Sigmoid colon (tissue), 7 donors: ENCODE data around the gene PSORS1C1. TPM values are rescaled to one million over a fixed set of nuclear protein-coding genes. Genes with fewer than 3 reads are reported as not detected.

Experiments
- DNase-seq: peaks from one replicate; pipeline ENCODE4 v3.0.0-alpha.2; 2019
- H3K27ac ChIP-seq, 4 donors: fragments of 200-600 bp; sonication (generic); one replicate each; pipeline ENCODE4 v1.5.1; 2016 to 2019; ENCODE audit warnings: mild to moderate bottlenecking in 1 of 4
- H3K27me3 ChIP-seq, 3 donors: fragments of 200-600 bp; sonication (generic); one replicate each; pipeline ENCODE4 v1.5.1; 2019; ENCODE audit warnings: mild to moderate bottlenecking in 1 of 3
- H3K36me3 ChIP-seq, 4 donors: fragments of 200-600 bp; sonication (generic); one replicate each; pipeline ENCODE4 v1.5.1; 2016 to 2019
- H3K4me1 ChIP-seq, 4 donors: fragments of 200-600 bp; sonication (generic); one replicate each; pipeline ENCODE4 v1.5.1; 2017 to 2019
- H3K4me3 ChIP-seq, 4 donors: fragments of 200-600 bp; sonication (generic); one replicate each; pipeline ENCODE4 v1.5.1; 2017 to 2019; ENCODE audit warnings: mild to moderate bottlenecking in 2 of 4, moderate library complexity in 1 of 4
- H3K9me3 ChIP-seq, 4 donors: fragments of 200-600 bp in 3 of 4; sonication (generic) in 3 of 4; one replicate each; pipeline versions ENCODE4 v1.5.1 to v1.6.1; 2013 to 2019
- EP300 ChIP-seq, 4 donors: sonication (generic); formaldehyde crosslinking; IDR thresholded peaks; one replicate each; pipeline ENCODE4 v1.6.1; 2017; ENCODE audit warnings: antibody characterized with exemption in 4 of 4
- POLR2A ChIP-seq, 2 donors: fragments of 450-650 bp; IDR thresholded peaks; one replicate each; pipeline ENCODE4 v1.6.1; 2016; ENCODE audit warnings: antibody characterized with exemption in 2 of 2, mild to moderate bottlenecking in 2 of 2, moderate library complexity in 2 of 2
- POLR2AphosphoS5 ChIP-seq, 4 donors: sonication (generic); formaldehyde crosslinking; IDR thresholded peaks; one replicate each; pipeline ENCODE4 v1.6.1; 2017; ENCODE audit warnings: antibody characterized with exemption in 4 of 4
- WGBS, 2 donors: extraction: QIAGEN DNeasy Blood & Tissue Kit; methylation state at CpG; one replicate each; pipeline ENCODE4 v1.1.7; 2013; 5-methylcytosine and 5-hydroxymethylcytosine counted together
- intact Hi-C: fragments of 100-400 bp; cut with DNase I; formaldehyde crosslinking; loops from one replicate; pipeline ENCODE4 v1.15.1; 2023
- polyA plus RNA-seq, 3 donors: library from polyadenylated mRNA; stranded (reverse); fragments of 200-250 nt; gene quantifications; one replicate each; pipeline ENCODE4 v1.2.3, GENCODE V29; 2013
- total RNA-seq, 4 donors: library from RNA; depleted of rRNA; stranded (reverse); fragments of >200 nt; gene quantifications; one replicate each; pipeline ENCODE4 v1.1.0, GENCODE V29; 2016
- TF ChIP-seq, protein P1 (sequence below), 4 experiments: fragments of 450-650 bp in 3 of 4; fragments of 200-600 bp in 1 of 4; IDR thresholded peaks; one replicate each; pipeline ENCODE4 v1.5.1; 2016 to 2019; ENCODE audit warnings: antibody characterized with exemption in 4 of 4, mild to moderate bottlenecking in 3 of 4, moderate library complexity in 2 of 4
- donor health status: healthy with polysubstance abuse.
- donor health status: Bipolar disorder and iron deficiency.
- donor health status: healthy.

The PSORS1C1 gene
- total and polyA plus RNA-seq, 7 donors = 0.49 to 33.3 (median 2.7) TPM

DNA sequence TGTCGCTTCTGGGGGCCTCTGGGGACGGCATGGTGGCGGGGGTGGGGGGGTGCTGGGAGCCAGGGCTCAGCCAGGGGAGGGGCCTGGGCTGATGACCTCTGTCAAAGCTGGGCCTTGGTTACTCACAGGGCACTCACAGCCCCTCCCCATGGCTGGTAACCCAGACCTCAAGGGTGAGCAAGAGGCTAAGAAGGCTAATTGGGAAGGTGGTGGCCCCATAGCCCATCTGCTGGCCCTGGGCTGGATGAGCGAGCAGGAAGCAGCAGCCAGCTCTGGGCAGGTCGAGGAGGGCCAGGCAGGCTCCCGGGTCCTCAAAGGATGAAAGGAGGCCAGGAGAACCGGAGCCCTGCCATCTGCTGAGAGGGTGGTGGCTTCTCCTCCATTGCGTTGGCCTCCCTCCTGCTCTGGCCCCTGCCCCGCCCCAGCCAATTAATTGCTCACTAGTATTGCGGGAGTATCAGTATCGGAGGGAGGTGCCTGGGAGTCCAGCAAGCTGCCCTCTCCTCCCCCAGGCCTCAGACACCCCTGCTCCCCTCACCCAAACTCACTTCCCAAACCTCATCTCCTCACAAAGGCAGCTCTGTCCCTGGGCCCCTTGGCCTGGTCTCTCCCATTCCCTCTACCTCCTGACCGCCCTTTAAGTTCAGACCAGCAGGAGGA lies 6.7 kb downstream of the PSORS1C1 start:
- no peak for DNase-seq
- no peaks in the 10 kb centered on the region for H3K36me3 ChIP-seq
- peak overlapping the region in 1 of 4 donors; percentile 56 for H3K27ac ChIP-seq
- TF ChIP-seq, protein P1, sequence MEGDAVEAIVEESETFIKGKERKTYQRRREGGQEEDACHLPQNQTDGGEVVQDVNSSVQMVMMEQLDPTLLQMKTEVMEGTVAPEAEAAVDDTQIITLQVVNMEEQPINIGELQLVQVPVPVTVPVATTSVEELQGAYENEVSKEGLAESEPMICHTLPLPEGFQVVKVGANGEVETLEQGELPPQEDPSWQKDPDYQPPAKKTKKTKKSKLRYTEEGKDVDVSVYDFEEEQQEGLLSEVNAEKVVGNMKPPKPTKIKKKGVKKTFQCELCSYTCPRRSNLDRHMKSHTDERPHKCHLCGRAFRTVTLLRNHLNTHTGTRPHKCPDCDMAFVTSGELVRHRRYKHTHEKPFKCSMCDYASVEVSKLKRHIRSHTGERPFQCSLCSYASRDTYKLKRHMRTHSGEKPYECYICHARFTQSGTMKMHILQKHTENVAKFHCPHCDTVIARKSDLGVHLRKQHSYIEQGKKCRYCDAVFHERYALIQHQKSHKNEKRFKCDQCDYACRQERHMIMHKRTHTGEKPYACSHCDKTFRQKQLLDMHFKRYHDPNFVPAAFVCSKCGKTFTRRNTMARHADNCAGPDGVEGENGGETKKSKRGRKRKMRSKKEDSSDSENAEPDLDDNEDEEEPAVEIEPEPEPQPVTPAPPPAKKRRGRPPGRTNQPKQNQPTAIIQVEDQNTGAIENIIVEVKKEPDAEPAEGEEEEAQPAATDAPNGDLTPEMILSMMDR (IDR thresholded peaks at IDR 0.05) = no peak
- no peak for TF ChIP-seq POLR2A (IDR thresholded peaks at IDR 0.05)
- TF ChIP-seq POLR2AphosphoS5 (IDR thresholded peaks at IDR 0.05) = no peak
- no peak for TF ChIP-seq EP300 (IDR thresholded peaks at IDR 0.05)
- no peaks in the 10 kb centered on the region for H3K27me3 ChIP-seq
- WGBS, 2 donors = 80 to 92% methylated on average over 12 of the region's 12 CpGs
- H3K4me3 ChIP-seq = no peak overlapping the region
- intact Hi-C loops = no loop called here
- peaks cover 0 to 41% (median 30%) of the 10 kb centered on the region in 4 donors for H3K4me1 ChIP-seq
- H3K9me3 ChIP-seq = no peaks in the 10 kb centered on the region

GRCh38 chr6:31122791-31123706 lies 8.4 kb downstream of the PSORS1C1 start:
- Histone ChIP-seq H3K36me3 (no peaks in the 10 kb centered on the region), H3K4me1 (peaks cover 0 to 29% (median 22%) of the 10 kb centered on the region in 4 donors), H3K27me3 (no peaks in the 10 kb centered on the region), H3K27ac (peak overlapping the region; percentile 51 to 72 (median 58)), H3K9me3 (no peaks in the 10 kb centered on the region), H3K4me3 (no peak overlapping the region)
- TF ChIP-seq, protein P1 (IDR thresholded peaks at IDR 0.05) = no peak
- TF ChIP-seq POLR2AphosphoS5 (IDR thresholded peaks at IDR 0.05) = peak in 1 of 4 donors; percentile 44
- intact Hi-C loops = no loop called here
- 45 to 58% methylated on average over 16 of the region's 16 CpGs for WGBS, 2 donors
- DNase-seq = peak; percentile 89

- Histone ChIP-seq H3K27ac (no peak overlapping the region), H3K9me3 (no peaks in the 10 kb centered on the region)
Measured at GRCh38 chr6:31125162-31125561, 10.6 kb downstream of the PSORS1C1 start.

DNA sequence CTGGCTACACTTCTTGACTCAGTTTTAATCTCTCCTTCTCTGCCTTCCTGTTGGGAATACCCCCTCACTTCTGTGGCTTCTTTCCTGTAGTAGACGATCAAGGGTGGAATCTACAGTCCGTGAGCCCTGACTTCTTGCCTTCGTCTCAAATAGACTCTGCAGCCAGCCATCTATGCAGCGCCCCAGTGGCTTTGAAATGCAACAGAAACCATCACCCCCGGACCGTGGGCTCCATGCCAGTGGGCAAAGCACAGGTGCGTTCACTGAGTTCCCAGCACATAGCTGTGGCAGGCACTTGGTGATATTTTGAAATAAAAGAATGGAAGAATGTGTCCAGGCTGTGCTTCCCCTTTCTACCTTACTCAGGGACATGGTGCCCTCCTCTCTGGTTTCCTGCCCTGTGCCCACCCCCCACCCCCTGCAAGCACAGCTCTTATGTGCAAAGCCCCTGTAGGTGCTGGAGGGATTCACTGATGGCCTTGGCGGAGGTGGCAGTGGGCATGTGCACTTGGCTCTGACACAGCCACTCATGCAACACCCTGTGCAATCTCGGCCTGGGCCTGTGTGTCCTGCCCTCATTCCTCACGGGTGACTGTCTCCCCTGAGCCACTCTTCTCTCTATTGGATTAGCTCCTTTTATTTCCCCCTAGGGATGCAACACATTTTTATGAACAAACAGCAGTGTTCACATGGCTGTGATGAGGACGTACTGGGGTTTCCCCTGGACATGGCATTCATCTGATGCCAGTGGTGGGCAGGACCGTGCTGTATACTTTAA lies 11.2 kb downstream of the PSORS1C1 start:
- Histone ChIP-seq H3K9me3 (no peaks in the 10 kb centered on the region), H3K4me3 (no peak overlapping the region), H3K27ac (no peak overlapping the region), H3K4me1 (peaks cover 0 to 29% (median 22%) of the 10 kb centered on the region in 4 donors), H3K27me3 (no peaks in the 10 kb centered on the region), H3K36me3 (no peaks in the 10 kb centered on the region)
- WGBS, 2 donors = 72 to 76% methylated on average over 12 of the region's 12 CpGs
- TF ChIP-seq, protein P1 (IDR thresholded peaks at IDR 0.05) = no peak
- TF ChIP-seq POLR2AphosphoS5 (IDR thresholded peaks at IDR 0.05) (no peak), EP300 (IDR thresholded peaks at IDR 0.05) (no peak)
- DNase-seq = no peak
- intact Hi-C loops = no loop called here

More at GRCh38 chr6:31125162-31125561, 10.6 kb downstream of the PSORS1C1 start:
- 58 to 62% methylated on average over 8 of the region's 8 CpGs for WGBS, 2 donors
- no peak overlapping the region for H3K4me3 ChIP-seq
- H3K36me3 ChIP-seq = no peaks in the 10 kb centered on the region
- H3K27me3 ChIP-seq = no peaks in the 10 kb centered on the region
- DNase-seq = peak; percentile 82
- H3K4me1 ChIP-seq = peaks cover 0 to 29% (median 22%) of the 10 kb centered on the region in 4 donors
- intact Hi-C loops = no loop called here
- TF ChIP-seq POLR2AphosphoS5 (IDR thresholded peaks at IDR 0.05) = no peak
- TF ChIP-seq EP300 (IDR thresholded peaks at IDR 0.05) = no peak
- TF ChIP-seq, protein P1 (IDR thresholded peaks at IDR 0.05) = no peak
- no peak for TF ChIP-seq POLR2A (IDR thresholded peaks at IDR 0.05)
